ENCODE measurements around the gene C3AR1.
"Not testable (repeated sequence)": the region's sequence is repeated elsewhere in the genome, so short reads cannot be mapped to it uniquely, and the experiment has no call there.

Gene C3AR1

DNA sequence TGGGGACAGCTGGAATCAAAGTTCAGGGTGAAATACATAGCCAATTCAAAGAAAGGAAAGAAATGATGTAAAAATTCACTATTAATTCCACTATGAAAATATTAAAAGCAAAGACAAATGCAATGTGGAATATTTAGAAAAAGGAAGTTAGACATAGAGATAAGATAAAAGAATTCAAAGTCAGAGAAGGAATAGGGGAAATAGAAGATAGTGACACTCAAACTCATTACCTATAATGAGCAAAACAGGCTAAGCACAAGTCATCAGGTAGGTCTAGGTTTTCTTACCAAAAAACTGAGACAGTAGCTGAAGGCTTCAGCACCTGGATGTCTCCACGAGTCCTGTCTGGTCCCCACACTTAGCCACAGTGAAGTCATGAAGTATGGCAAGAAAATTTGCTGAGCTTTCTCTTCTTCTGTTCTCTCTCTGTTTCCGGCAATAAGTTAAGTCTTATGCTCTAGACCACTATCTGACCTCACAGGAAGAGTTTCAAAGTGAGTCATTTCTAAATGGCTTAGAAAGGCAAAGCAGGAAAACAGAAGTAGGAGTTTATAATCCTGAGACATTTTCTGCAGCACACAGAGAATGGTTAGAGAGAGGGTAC, at the start of gene C3AR1:
Gene C3AR1 (minus strand): TSS at position 369 of the 604 bp plus-strand sequence. CDS start 6,174 bp downstream, outside the sequence.
- DNase-seq, result peak; percentile 29

- not testable (repeated sequence) for DNase-seq
Measured at GRCh38 chr12:8113117-8113516, 47.0 kb upstream of the C3AR1 start.

- DNase-seq, result peak; percentile 73
Measured at GRCh38 chr12:8108808-8109398, 42.7 kb upstream of the C3AR1 start.

- no peak for DNase-seq
Measured at GRCh38 chr12:8099235-8099634, 33.1 kb upstream of the C3AR1 start.

DNA sequence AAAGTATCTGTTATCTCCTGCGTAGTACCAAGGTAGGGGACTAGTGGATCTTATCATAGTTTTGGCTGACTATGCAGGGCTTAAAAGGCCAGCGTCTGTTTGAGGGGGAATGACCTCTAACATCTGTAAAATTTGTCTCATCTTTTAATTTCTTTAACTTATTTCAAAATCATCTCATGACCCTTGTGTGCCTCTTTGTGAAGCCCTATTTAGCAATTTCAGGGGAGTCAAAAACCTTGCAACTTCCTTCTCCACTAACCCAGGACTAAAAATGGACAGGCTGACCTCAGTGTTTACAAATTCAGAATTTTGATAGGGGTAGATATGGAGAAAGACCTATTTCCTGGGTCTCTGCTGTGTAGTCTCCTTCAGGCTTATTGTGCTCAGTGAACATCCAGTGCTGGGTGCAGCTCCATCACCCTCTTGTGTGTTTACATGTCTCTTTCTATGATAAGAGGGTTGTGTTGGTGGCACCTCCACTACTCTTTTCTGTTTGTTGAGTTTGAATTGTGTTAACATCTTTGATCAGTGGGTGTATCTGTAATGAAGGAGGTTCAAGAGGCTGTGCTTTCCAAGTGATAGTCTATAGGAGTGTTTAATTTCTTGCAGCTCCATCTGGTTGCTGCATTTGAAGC, 30.2 kb upstream of the C3AR1 start:
- no peak for DNase-seq

- no peak for DNase-seq
Measured at GRCh38 chr12:8093291-8093690, 27.1 kb upstream of the C3AR1 start.

GRCh38 chr12:8089716-8090115, 23.6 kb upstream of the C3AR1 start:
- DNase-seq, result no peak

DNA sequence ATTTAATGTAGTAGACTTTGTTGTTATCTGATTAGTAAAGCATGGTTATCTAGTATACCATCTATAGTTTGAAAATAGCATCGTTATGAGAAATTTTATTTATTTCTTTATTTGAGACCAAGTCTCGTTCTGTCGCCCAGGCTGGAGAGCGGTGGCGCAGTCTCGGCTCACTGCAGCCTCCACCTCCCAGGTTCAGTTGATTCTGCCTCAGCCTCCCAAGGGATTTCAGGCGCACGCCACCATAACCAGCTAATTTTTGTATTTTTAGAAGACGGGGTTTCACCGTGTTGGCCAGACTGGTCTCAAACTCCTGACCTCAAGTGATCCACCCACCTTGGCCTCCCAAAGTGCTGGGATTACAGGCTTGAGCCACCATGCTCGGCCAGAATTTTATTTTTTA, 23.1 kb upstream of the C3AR1 start:
- DNase-seq, result not testable (repeated sequence)

GRCh38 chr12:8088574-8088973, 22.4 kb upstream of the C3AR1 start:
- DNase-seq, result no peak

DNA sequence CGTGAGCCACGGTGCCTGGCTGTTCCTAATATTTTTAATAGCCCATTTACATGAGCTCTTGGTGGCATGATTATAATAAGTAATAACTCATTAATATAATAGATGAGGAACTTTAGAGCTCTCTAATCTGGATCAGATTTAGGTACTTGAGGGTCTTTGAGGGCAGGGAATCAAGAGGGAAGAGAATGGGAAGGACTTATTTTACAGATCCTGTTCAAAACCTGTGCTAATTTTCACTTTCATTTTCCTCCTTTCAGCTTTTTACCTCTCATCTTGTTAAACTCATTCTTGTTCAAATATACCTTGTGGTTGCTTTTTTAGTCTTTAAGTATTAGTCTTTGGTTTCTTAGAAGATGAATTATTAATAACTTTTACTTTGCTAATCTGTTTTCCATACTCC, 21.5 kb upstream of the C3AR1 start:
- DNase-seq, result no peak

- not testable (repeated sequence) for DNase-seq
Measured at GRCh38 chr12:8084351-8084750, 18.2 kb upstream of the C3AR1 start.

GRCh38 chr12:8082808-8083100, 16.6 kb upstream of the C3AR1 start:
- no peak for DNase-seq

DNA sequence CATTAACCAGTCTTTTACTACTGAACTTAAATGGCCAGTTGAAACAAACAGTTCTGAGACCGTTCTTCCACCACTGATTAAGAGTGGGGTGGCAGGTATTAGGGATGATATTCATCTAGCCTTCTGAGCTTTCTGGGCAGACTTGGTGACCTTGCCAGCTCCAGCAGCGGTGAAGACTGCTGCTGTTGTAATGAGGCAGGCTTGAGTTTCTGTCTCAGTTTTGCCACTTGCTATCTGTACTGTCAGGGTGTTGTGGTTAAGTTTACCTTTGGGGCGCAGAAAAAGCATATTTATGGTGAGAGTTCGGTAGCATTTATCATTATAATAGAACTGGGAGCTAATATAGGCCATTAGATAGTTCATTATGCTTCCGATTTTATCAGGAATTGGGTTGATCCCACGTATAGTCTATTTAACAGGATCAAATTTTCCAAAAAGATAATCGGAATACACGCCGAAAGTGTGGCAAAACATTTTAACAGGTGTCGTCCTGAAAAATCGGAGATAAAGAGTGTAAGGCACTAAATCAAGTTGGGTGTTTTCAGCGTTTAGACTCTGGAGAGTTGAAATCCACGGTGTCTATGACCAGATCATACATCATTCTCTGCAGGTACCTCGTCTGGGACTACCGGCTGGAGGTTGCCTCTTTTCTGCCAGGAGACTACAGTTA, 15.2 kb upstream of the C3AR1 start:
- DNase-seq, result no peak

GRCh38 chr12:8080120-8080519, 14.0 kb upstream of the C3AR1 start:
- DNase-seq, result no peak

GRCh38 chr12:8078916-8079315, 12.8 kb upstream of the C3AR1 start:
- DNase-seq, result no peak

GRCh38 chr12:8078398-8078797, 12.2 kb upstream of the C3AR1 start:
- peak; percentile 71 for DNase-seq

- peak; percentile 13 for DNase-seq
Measured at GRCh38 chr12:8077207-8077606, 11.0 kb upstream of the C3AR1 start.

GRCh38 chr12:8076366-8076765, 10.2 kb upstream of the C3AR1 start:
- no peak for DNase-seq

DNA sequence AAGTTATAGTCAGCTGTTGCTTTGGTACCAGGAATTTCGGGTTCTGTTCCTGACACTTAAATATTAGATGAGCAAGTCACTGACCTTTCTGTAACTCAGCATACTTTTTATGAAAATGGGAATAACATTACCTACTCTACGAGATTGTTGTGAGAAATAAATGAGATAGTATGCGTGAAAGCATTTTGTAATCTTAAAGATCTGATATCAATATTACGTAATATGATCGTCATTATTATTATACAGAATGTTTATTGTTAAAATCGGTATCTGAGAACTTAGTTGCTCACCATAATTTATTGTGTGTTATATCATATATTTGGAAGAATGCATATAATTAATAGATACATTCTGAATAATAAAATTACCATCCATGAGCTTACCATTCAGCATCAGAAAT, 9.8 kb upstream of the C3AR1 start:
- no peak for DNase-seq

DNA sequence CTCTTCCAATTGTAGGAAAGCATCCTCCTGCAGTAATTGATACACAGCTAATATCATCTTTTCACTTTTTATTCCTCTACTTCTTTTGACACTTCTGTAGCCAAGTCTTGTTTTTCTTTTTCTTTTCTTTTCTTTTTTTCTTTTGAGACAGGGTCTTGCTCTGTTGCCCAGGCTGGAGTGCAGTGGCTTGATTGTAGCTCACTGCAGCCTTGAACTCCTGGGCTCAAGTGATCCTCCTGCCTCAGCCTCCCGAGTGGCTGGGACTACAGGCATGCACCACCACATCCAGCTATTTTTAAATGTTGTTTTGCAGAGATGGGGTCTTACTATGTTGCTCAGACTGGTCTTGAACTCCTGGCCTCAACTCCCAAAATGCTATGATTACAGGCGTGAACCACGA, 5.7 kb upstream of the C3AR1 start:
- DNase-seq, result not testable (repeated sequence)

DNA sequence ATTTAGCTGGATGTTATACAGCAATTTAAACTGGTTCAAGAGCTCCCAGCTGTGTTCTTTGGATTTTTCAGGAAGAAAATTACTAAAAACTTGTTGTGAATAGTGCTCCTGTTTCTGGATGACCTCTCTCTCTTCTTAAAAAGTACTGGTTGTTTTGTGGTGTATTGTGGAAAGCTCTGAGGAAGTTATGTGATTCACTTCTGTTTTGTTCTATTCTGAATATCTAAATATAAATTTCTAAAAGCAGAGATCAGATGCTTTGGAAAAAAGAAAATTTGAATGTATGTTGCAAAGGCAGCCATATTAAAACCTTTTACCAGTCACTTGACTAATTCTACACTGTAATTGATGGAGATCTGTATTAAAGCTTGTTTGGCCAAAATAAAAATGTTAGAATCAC, 3.4 kb upstream of the C3AR1 start:
- DNase-seq, result no peak

- no peak for DNase-seq
Measured at GRCh38 chr12:8064131-8064530, 2.0 kb downstream of the C3AR1 start.

DNA sequence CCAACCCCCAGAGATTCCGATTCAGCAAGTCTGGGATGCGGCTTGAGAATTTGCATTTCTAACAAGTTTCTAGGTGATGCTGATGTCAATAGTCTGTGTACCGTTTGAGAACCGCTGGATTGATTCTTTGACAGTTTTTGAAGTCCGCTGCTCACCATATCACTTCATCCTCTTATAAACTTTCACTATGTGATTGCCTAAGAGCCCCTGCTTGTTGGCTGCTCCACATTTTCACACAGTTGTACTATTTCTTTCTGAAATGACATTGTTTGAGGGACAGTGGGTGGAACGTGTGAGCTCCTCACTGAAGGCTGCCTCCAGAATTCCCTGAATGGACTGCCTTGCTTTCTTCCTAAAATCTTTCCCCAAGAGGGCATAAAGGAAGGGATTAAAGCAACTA, 7.7 kb downstream of the C3AR1 start:
- DNase-seq, result no peak

DNA sequence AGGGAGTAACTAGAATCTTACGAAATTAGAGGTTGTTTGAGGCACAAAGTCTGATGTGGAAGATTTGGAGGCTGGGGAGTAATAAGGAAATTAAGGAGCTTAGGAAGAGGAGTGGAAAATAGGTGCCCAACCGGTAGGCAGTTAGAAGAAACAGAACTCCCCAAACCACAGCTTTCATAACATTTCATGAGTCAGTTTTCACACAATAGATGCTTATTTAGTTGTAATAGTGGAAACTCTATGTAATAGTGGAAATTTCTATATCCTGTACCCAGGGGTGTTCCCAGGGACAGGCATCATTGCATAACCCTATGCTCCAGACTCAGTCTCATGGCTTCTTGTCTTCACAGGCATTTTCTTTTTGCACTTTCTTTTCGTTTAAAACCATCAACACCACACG, 8.3 kb downstream of the C3AR1 start:
- no peak for DNase-seq

Measured in amniotic stem cell (primary cell).